Measurements from ENCODE around the gene ANKRD9.

The ANKRD9 gene

DNA sequence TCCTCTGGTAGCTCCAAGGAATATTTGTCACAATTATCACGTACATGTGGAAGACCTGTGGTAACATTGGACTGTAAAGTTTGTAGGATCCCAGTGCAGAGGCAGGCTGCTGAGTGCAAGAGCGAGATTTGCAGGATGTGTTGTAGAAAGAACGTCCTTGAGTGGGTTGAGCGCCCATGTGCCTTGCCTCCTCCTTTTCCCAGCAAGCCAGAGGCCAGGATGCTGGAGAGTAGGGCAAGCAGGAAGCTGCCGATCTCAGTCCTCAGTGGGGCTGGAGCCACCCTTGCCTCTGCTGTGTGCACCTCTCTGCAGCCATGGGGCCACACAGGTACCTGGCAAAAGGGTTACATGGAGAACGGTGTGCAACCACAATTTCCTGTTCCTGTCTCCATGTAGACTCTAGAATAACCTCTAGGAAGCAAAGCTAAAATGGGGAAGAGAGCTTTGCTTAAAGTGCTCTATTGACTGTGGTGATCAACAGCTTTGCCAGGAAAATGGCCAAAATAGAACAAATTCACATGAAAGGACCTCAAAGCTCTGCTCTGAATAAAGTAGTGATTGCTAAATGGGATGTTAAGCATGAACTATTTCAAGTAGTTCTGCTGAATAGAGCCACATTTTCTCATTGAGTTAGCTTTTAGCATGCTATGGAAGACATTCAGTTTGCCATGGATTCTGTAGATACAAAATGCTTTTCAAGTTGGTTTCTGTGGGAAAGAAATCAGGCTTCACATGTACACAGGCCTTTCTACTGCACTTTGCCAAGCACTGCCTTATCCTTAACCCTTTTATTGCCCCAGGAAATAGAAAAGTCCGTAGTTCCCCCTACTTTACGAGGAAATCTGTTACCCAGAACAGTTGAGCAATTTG, 37.4 kb downstream of the ANKRD9 start:
- no peak for DNase-seq

DNA sequence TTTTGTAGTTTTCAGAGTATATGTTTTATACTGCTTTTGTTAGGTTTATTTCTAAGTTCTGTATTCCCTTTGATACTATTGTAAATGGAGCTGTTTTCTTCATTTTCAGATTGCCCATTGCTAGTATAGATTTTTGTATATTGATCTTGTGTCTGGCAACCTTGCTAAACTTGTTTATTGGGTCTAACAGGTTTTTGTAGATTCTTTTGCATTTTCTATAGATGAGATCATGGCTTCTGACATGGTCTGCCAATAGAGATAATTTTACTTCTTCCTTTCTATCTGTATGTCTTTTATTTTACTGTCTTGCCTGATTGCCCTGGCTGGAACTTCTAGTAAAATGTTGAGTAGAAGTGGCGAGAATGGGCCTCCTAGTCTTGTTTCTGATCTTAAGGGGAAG, 40.3 kb downstream of the ANKRD9 start:
- no peak for DNase-seq

DNA sequence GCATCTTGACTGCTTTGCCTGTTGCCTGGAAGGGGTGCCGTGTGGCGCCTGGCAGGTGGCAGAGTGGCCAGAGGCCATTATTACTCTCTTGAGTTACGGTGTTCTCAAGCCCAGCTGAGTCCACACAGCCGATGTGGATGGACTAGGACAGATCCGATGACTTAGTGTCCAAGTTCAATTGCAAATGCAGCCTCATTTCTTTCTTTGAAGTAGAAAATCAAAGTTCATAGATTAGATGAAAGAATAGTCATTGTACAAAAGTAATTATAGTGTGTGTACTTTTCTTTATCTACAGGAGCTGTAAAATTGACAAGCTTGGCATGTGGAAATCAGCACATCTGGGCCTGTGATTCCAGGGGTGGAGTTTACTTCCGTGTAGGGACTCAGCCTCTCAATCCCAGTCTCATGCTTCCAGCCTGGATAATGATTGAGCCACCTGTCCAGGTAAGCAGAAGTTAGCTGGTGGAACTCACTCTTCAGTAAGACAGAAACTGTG, 44.7 kb downstream of the ANKRD9 start:
- no peak for DNase-seq

DNA sequence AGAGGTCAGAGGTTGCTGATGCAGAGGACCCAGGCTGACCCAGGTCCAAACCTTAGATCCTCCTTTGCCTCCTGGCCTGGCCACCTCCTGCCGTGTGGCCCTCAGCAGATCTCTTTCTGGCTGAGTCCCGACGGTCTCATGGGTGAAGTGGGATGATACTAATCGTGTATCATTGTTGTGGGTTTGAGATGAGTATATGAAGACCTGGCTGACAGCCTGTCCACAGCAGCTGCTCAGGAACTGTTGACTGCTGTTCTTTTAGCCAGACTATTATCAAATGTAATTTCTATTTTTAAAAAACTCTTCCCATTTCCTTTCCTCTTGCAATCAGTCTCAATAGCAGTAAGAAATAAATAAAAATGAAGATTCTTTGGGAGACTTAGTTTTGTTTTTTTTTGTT, 45.6 kb downstream of the ANKRD9 start:
- DNase-seq: no peak

DNA sequence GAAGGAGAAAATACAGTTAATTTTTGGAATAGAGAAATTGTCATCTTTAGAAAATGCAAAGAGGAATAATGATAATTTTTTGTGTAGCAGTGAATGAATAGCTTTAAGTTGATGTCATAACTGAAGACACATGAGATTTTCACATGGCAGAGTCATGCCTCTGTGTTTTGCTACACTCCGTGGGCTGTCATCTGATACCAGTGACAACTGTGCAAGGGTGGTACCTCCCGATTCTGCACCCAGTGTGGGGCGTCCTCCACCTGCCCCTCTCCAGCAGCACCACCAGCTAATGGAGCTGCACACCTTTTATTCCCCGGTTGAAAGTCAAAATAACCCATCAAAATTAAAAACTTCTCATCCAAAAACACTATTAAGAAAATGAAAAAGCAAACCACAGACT, 47.2 kb downstream of the ANKRD9 start:
- DNase-seq: no peak

DNA sequence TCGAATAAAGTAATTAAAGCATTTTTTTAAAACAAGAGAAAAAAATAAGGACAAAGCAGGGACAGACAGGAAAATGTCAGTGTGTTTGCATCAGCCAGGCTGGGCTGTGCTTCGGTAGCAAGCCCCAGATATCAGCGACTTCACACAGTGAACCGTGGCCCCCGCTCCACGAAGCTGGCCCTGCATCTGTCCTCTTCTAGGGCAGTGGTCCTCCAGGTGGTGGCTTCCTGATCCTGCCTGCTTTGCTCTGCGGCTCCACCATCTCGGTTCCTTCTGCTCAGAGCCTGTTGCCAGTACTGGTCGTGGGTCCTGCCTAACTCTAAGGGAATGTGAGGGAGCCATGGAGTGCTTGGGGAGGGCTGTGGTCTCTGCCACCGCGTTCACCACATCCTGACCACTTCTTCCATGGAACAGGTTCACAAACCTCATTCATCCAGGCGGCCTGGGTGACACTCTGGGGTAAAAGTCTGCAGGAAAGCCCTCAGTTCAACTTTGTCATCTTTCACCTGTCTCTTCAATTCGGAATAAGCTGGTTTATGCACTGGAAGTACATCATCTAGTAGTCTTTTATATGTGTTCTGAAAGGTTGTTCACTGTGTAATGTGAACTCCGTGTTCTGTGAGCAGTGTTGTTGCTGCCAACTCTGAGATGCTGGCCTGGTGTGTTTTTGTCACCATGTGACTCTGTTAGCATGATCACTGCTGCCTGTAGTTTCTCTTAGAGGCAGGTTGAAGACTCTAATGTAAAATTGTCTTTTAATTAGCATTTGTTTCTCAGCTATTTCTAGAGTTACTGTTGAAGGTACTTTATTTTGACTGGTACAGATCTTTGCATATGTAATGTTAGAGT, 47.9 kb downstream of the ANKRD9 start:
- no peak for DNase-seq

DNA sequence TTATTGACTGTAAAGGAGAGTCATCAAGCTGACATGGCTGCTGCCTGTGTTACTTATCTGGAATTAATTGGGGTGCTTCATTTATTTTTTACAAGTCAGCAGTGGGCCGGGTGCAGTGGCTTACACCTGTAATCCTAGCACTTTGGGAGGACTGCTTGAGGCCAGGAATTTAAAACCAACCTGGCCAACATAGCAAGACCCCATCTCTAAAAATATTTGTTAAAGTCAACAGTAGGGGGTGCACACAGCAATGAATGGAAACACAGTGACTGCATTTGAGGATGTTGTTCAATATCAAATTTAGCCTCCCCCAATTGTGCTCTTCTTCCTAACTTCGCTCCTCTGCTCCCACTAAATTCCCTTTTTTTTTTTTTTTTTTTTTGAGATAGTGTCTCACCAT, 52.1 kb downstream of the ANKRD9 start:
- DNase-seq: no peak

DNA sequence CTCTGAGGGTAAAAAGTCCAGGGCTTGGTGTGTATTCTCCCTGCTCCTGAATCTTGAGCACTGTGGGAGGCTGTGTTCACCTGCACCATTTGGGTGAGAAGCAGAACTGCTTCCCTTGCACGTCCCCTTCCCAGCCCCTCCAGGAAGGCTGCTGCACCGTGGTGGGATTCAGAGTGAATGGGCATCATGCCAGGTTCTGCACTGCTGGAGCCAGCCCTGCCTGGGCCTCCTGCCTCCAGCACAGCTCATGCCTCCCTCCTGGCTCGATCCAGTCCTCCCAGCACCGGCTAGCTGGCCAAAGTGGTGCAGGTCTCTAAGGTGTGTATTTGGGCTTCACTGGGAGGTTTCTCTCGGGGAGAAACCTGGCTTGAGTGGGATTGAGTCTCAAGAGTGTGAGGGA, 54.9 kb downstream of the ANKRD9 start:
- no peak for DNase-seq

DNA sequence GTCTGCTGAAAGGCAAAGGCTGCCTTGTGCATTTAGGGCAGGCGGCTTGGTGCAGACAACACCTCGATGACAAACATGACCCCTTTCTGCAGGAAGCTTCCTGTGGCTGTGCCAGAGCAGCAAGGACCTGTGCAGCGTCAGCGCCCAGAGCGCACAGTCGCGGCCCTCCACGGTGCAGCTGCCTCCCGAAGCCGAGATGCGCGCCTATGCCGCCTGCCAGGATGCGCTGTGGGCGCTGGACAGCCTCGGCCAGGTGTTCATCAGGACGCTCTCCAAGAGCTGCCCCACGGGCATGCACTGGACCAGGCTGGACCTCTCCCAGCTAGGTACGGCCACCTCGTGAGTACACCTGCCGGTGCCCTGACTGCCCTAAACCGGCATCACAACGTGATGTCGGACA, 57.3 kb downstream of the ANKRD9 start:
- no peak for DNase-seq
